H1 (cell line): ENCODE results near the gene CACFD1. TPM values are rescaled to one million over a fixed set of nuclear protein-coding genes. Genes with fewer than 3 reads are reported as not detected.

Experiments used
- CTCF ChIA-PET: fragments of 300-600 bp; sonication (Branson Sonifier 250); formaldehyde crosslinking; loops from one replicate; lab custom pipeline; 2021; ENCODE audit not compliant: partially characterized antibody; lab: Charles Lee
- POLR2A ChIA-PET: fragments of 300-600 bp; sonication (Branson Sonifier 250); formaldehyde crosslinking; loops from one replicate; lab custom pipeline; 2021; ENCODE audit warnings: inconsistent platforms; ENCODE audit not compliant: partially characterized antibody; lab: Charles Lee
- DNase-seq, 2 experiments: peaks; one replicate each; pipeline versions ENCODE4 v3.0.0 to v3.0.0-alpha.2; 2010 to 2022; ENCODE audit warnings: low spot score in 2 of 2, low read depth in 1 of 2, mixed read lengths in 1 of 2
- FAIRE-seq: peaks from 2 replicates; lab custom pipeline; 2011; peaks lifted over from hg19 to GRCh38; lab: Jason Lieb, UNC
- H2AFZ ChIP-seq: 2 replicates; pipeline ENCODE4 v1.8.1; 2012; ENCODE audit warnings: low read length, inconsistent platforms
- H2AK5ac ChIP-seq: 2 replicates; pipeline ENCODE4 v1.6.1; 2013; ENCODE audit warnings: low read depth, low read length
- H2BK120ac ChIP-seq: replicated peaks from 2 replicates; pipeline ENCODE3; 2013; ENCODE audit warnings: low read depth, low read length, inconsistent platforms
- H2BK12ac ChIP-seq: 2 replicates; pipeline ENCODE4 v1.6.1; 2013; ENCODE audit warnings: low read depth, low read length
- H2BK15ac ChIP-seq: 2 replicates; pipeline ENCODE4 v1.6.1; 2013; ENCODE audit warnings: low read length
- H2BK20ac ChIP-seq: 2 replicates; pipeline ENCODE4 v1.6.1; 2013; ENCODE audit warnings: low read length
- H2BK5ac ChIP-seq: 2 replicates; pipeline ENCODE4 v1.6.1; 2013; ENCODE audit warnings: low read depth, low read length
- H3K14ac ChIP-seq: 2 replicates; pipeline ENCODE4 v1.6.1; 2013; ENCODE audit warnings: inconsistent platforms; ENCODE audit not compliant: insufficient read length
- H3K18ac ChIP-seq: 2 replicates; pipeline ENCODE4 v1.6.1; 2013; ENCODE audit warnings: low read length; ENCODE audit errors: extremely low read depth
- H3K23ac ChIP-seq: 2 replicates; pipeline ENCODE4 v1.6.1; 2013; ENCODE audit warnings: inconsistent platforms; ENCODE audit not compliant: insufficient read length
- H3K23me2 ChIP-seq: 2 replicates; pipeline ENCODE4 v1.6.1; 2013; ENCODE audit warnings: low read depth, low read length
- H3K27ac ChIP-seq: 2 replicates; pipeline ENCODE4 v1.6.1; 2011; ENCODE audit warnings: low read depth, low read length, inconsistent platforms
- H3K27me3 ChIP-seq, 4 experiments: replicated peaks in 1 of 4; 1 replicate in 1 of 4; 2 replicates in 3 of 4; pipeline versions ENCODE4 v1.6.1 to v1.8.1; 2011 to 2013; ENCODE audit warnings: low read length in 3 of 4, mild to moderate bottlenecking in 3 of 4, inconsistent platforms in 2 of 4, mixed read lengths in 2 of 4, moderate library complexity in 1 of 4; ENCODE audit not compliant: control insufficient read depth in 3 of 4, insufficient read depth in 3 of 4; ENCODE audit errors: extremely low read depth in 1 of 4
- H3K36me3 ChIP-seq, 4 experiments: 2 replicates each; pipeline versions ENCODE4 v1.6.1 to v1.8.1; 2011 to 2013; ENCODE audit warnings: mild to moderate bottlenecking in 4 of 4, low read length in 3 of 4, moderate library complexity in 2 of 4, control low read depth in 1 of 4, inconsistent platforms in 1 of 4; ENCODE audit not compliant: insufficient read depth in 4 of 4, control insufficient read depth in 2 of 4
- H3K4ac ChIP-seq: replicated peaks from 2 replicates; pipeline ENCODE3; 2013; ENCODE audit warnings: low read length, low read depth, mixed read lengths, inconsistent platforms; ENCODE audit not compliant: insufficient read length
- H3K4me1 ChIP-seq, 4 experiments: replicated peaks in 1 of 4; 1 replicate in 1 of 4; 2 replicates in 3 of 4; pipeline versions ENCODE4 v1.6.1 to v1.8.1; 2011 to 2013; ENCODE audit warnings: low read length in 3 of 4, inconsistent platforms in 2 of 4, mixed read lengths in 1 of 4; ENCODE audit not compliant: insufficient read depth in 4 of 4, control insufficient read depth in 3 of 4
- H3K4me2 ChIP-seq, 2 experiments: 2 replicates each; pipeline versions ENCODE4 v1.6.1 to v1.8.1; 2011 to 2013; ENCODE audit warnings: low read depth in 2 of 2, low read length in 2 of 2, control low read depth in 1 of 2, inconsistent platforms in 1 of 2, mild to moderate bottlenecking in 1 of 2; ENCODE audit not compliant: insufficient read depth in 1 of 2
- H3K4me3 ChIP-seq, 4 experiments: fragments of 200-600, 300-600 bp in 1 of 4; sonication (generic), shearing (Covaris generic), sonication (Bioruptor Twin) in 1 of 4; 2 replicates each; pipeline versions ENCODE4 v1.5.1 to v1.8.1; 2011 to 2016; ENCODE audit warnings: low read length in 4 of 4, low read depth in 3 of 4, control low read depth in 2 of 4, inconsistent platforms in 2 of 4, mild to moderate bottlenecking in 2 of 4, mixed read lengths in 1 of 4, moderate library complexity in 1 of 4; ENCODE audit not compliant: insufficient read depth in 2 of 4; ENCODE audit errors: extremely low read depth in 1 of 4
- H3K56ac ChIP-seq: replicated peaks from 2 replicates; pipeline ENCODE3; 2013; ENCODE audit warnings: low read depth, mild to moderate bottlenecking, mixed read lengths, low read length, inconsistent platforms; ENCODE audit not compliant: insufficient read length
- H3K79me1 ChIP-seq: 2 replicates; pipeline ENCODE4 v1.6.1; 2013; ENCODE audit warnings: low read depth, low read length, control low read depth
- H3K79me2 ChIP-seq, 2 experiments: 2 replicates each; pipeline versions ENCODE4 v1.6.1 to v1.8.1; 2012 to 2013; ENCODE audit warnings: low read length in 2 of 2, mild to moderate bottlenecking in 2 of 2, inconsistent platforms in 1 of 2; ENCODE audit not compliant: insufficient read depth in 2 of 2, control insufficient read depth in 1 of 2
- H3K9ac ChIP-seq, 4 experiments: replicated peaks in 1 of 4; 1 replicate in 1 of 4; 2 replicates in 3 of 4; pipeline versions ENCODE4 v1.6.1 to v1.8.1; 2011 to 2013; ENCODE audit warnings: low read depth in 3 of 4, low read length in 3 of 4, control low read depth in 2 of 4, mild to moderate bottlenecking in 2 of 4, moderate library complexity in 2 of 4, inconsistent platforms in 1 of 4; ENCODE audit errors: extremely low read depth in 1 of 4
- H3K9me3 ChIP-seq, 2 experiments: 2 replicates each; pipeline versions ENCODE4 v1.6.1 to v1.8.1; 2012 to 2013; ENCODE audit warnings: mild to moderate bottlenecking in 2 of 2, moderate library complexity in 2 of 2, control low read depth in 1 of 2, inconsistent platforms in 1 of 2, low read depth in 1 of 2, low read length in 1 of 2, mixed read lengths in 1 of 2; ENCODE audit not compliant: insufficient read depth in 2 of 2
- H4K20me1 ChIP-seq, 2 experiments: replicated peaks in 1 of 2; 2 replicates each; pipeline versions ENCODE3 to v1.8.1; 2011 to 2013; ENCODE audit warnings: inconsistent platforms in 2 of 2, low read length in 2 of 2, mild to moderate bottlenecking in 1 of 2; ENCODE audit not compliant: insufficient read depth in 2 of 2, control insufficient read depth in 1 of 2
- H4K5ac ChIP-seq: 2 replicates; pipeline ENCODE4 v1.6.1; 2013; ENCODE audit warnings: low read length, low read depth, mixed read lengths, inconsistent platforms; ENCODE audit not compliant: insufficient read length
- H4K8ac ChIP-seq: 2 replicates; pipeline ENCODE4 v1.8.0; 2013; ENCODE audit warnings: mild to moderate bottlenecking, moderate library complexity, low read length, inconsistent platforms; ENCODE audit not compliant: insufficient read depth; ENCODE audit errors: extremely low read depth
- H4K91ac ChIP-seq: replicated peaks from 2 replicates; pipeline ENCODE3; 2013; ENCODE audit warnings: low read length, mixed read lengths, inconsistent platforms; ENCODE audit not compliant: insufficient read length
- RBBP5 ChIP-seq: IDR thresholded peaks from 2 replicates; pipeline ENCODE4 v1.7.1; 2012; ENCODE audit warnings: low read depth, mild to moderate bottlenecking, inconsistent platforms, low read length, moderate library complexity, borderline replicate concordance
- WGBS, 2 experiments: shearing (Covaris generic) in 1 of 2; methylation state at CpG; one replicate each; pipeline versions ENCODE4 v1.1.6 to v1.1.7; 2013 to 2015; ENCODE audit warnings: low lambda C conversion rate in 2 of 2, mixed read lengths in 2 of 2, inconsistent platforms in 1 of 2, low coverage in 1 of 2, missing lambda C conversion rate in 1 of 2; ENCODE audit not compliant: insufficient replicate concordance in 2 of 2, insufficient coverage in 1 of 2, insufficient read length in 1 of 2; ENCODE audit errors: extremely low coverage in 1 of 2, missing lambda C conversion rate in 1 of 2; 5-methylcytosine and 5-hydroxymethylcytosine counted together
- polyA plus RNA-seq, 7 experiments: library from polyadenylated mRNA; depleted of rRNA in 3 of 7; stranded (reverse) in 5 of 7; unstranded in 2 of 7; fragments of >200 nt in 5 of 7; fragments of 200-250 nt in 2 of 7; gene quantifications; 1 replicate in 5 of 7; 2 replicates in 1 of 7; 4 replicates in 1 of 7; pipeline versions ENCODE4 v1.2.1 to v1.2.3, GENCODE V29; 2011 to 2013; ENCODE audit warnings: missing spikeins in 2 of 7, mixed read lengths in 2 of 7
- total RNA-seq: library from RNA; stranded (reverse); fragmentation: NEBNext Ultra II Directional; extraction: Animal tissue kit (Norgen Biotek cat#: 25700); gene quantifications from 2 replicates; pipeline ENCODE4 v1.2.1, GENCODE V29; 2021
- TF ChIP-seq, protein P1 (sequence below), 3 experiments: IDR thresholded peaks; 1 replicate in 2 of 3; 2 replicates in 1 of 3; pipeline versions ENCODE4 v1.5.1 to v1.6.1; 2011; ENCODE audit warnings: low read length in 3 of 3, mild to moderate bottlenecking in 3 of 3, inconsistent platforms in 2 of 3, low read depth in 1 of 3, moderate library complexity in 1 of 3; ENCODE audit not compliant: insufficient read depth in 1 of 3; ENCODE audit errors: control extremely low read depth in 1 of 3

The CACFD1 gene
- total and polyA plus RNA-seq, 2 of the 8 experiments (the other 6 are each of a cell fraction or from before 2014, with no cell fraction given), result 13.4 to 15.5 TPM

DNA sequence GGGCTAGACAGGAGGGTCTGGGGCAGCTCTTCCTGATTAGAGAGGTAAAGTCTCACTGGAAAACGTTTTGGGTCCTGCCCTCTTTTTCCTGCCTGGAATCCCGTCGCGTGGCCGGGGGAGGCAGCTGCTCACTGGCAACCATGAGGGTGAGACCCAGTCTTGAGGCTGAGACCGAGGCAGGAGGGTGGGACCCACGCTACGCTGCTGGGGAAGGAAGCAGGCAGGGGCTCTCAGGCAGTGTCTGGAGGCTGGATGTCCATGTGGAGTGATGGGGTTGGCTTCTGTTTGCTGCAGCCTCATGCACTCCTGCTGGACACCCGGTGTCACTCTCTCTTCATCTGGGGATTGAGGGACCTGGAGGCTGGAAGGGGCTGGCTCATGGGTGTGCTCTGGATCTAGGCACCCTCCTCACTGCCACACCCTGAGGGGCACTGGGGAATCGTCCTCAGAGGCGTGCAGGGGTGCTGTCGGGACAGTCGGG is 30.5 kb downstream of the CACFD1 start:
- Histone ChIP-seq H2BK5ac (0 out of 2 replicates have a peak overlapping the region, but pooled peaks have one; percentile 16), H4K8ac (peak overlapping the region; percentile 62; the same call in 1 of the 2 replicates), H3K18ac (no peak overlapping the region), H3K23me2 (no peaks in the 10 kb centered on the region; the same call in 1 of the 2 replicates), H3K14ac (no peak overlapping the region), H3K23ac (no peak overlapping the region), H3K79me1 (no peaks in the 10 kb centered on the region), H4K91ac (no peak overlapping the region), H3K9ac (no peak overlapping the region; a peak in 1 of 7 replicates), H3K4me2 (no peak overlapping the region), H2BK15ac (0 out of 2 replicates have a peak overlapping the region, but pooled peaks have one; percentile 10), H3K27me3 (no peaks in the 10 kb centered on the region), H2AFZ (no peak overlapping the region), H3K4me3 (no peak overlapping the region), H2BK12ac (no peak overlapping the region), H3K36me3 (no peaks in the 10 kb centered on the region), H2BK20ac (no peak overlapping the region), H3K9me3 (no peaks in the 10 kb centered on the region), H3K79me2 (no peaks in the 10 kb centered on the region), H3K56ac (no peak overlapping the region), H2BK120ac (no peak overlapping the region), H4K5ac (no peak overlapping the region), H2AK5ac (no peak overlapping the region; the same call in 1 of the 2 replicates), H3K27ac (no peak overlapping the region), H3K4me1 (no peaks in the 10 kb centered on the region; a peak in 1 of 7 replicates), H3K4ac (peak overlapping the region; percentile 37), H4K20me1 (peaks cover 2% of the 10 kb centered on the region in 2 experiments)
- DNase-seq (no peak), FAIRE-seq (no peak)
- 84% methylated on average over 13 of the region's 13 CpGs; no CpG with 5 or more reads in 1 of the 2 experiments for WGBS, 2 experiments
- POLR2A ChIA-PET, result interaction anchor here (1.2 to 1.7 kb wide), 2 partner anchors 15 to 140 kb away, joined by 3 to 8 read pairs; no protein-coding TSS in a partner anchor
- CTCF ChIA-PET, result interaction anchor here (0.7 to 2.7 kb wide), 11 partner anchors 9 to 465 kb away, joined by 3 to 7 read pairs (median 3); no protein-coding TSS in a partner anchor
- TF ChIP-seq, protein P1, sequence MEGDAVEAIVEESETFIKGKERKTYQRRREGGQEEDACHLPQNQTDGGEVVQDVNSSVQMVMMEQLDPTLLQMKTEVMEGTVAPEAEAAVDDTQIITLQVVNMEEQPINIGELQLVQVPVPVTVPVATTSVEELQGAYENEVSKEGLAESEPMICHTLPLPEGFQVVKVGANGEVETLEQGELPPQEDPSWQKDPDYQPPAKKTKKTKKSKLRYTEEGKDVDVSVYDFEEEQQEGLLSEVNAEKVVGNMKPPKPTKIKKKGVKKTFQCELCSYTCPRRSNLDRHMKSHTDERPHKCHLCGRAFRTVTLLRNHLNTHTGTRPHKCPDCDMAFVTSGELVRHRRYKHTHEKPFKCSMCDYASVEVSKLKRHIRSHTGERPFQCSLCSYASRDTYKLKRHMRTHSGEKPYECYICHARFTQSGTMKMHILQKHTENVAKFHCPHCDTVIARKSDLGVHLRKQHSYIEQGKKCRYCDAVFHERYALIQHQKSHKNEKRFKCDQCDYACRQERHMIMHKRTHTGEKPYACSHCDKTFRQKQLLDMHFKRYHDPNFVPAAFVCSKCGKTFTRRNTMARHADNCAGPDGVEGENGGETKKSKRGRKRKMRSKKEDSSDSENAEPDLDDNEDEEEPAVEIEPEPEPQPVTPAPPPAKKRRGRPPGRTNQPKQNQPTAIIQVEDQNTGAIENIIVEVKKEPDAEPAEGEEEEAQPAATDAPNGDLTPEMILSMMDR (IDR thresholded peaks at IDR 0.05; ENCODE audit: control extremely low read depth in 1 of 3, insufficient read depth in 1 of 3, low read depth in 1 of 3, low read length in 3 of 3), result peak in 1 of 3 experiments; percentile 6; a peak in 1 of 4 replicates
- no peak for TF ChIP-seq RBBP5
